ENCODE results near the gene FAM76A. TPM values are rescaled to one million over a fixed set of nuclear protein-coding genes. Genes with fewer than 3 reads are reported as not detected.

Gene FAM76A
- total and polyA plus RNA-seq, 10 donors = 4.0 to 18.2 (median 13.4) TPM

GRCh38 chr1:27763358-27763757 lies 37.6 kb downstream of the FAM76A start:
- H3K36me3 ChIP-seq = peaks cover 0 to 42% (median 22%) of the 10 kb centered on the region in 6 donors
- H3K4me1 ChIP-seq = no peaks in the 10 kb centered on the region
- DNase-seq = no peak
- 90 to 95% (median 93%) methylated on average over 4 of the region's 4 CpGs for WGBS, 5 donors
- H3K4me3 ChIP-seq = no peak overlapping the region
- no peaks in the 10 kb centered on the region for H3K9me3 ChIP-seq
- peak overlapping the region in 1 of 8 donors; percentile 10 for H3K27ac ChIP-seq
- TF ChIP-seq POLR2AphosphoS5 (IDR thresholded peaks at IDR 0.05) (no peak), POLR2A (IDR thresholded peaks at IDR 0.05) (no peak), CTCF (IDR thresholded peaks at IDR 0.05 in 8 of 11, conservative IDR thresholded peaks at IDR 0.05 in 3 of 11) (no peak)
- H3K27me3 ChIP-seq (replicated peaks in 1 of 7) = no peaks in the 10 kb centered on the region
- intact Hi-C loops (cut with DNase I; ENCODE audit: low total_unique reads) = no loop called here

- intact Hi-C loops (cut with DNase I; ENCODE audit: low total_unique reads) = no loop called here
- H3K4me1 ChIP-seq = peaks cover 15 to 35% (median 29%) of the 10 kb centered on the region in 6 donors
- TF ChIP-seq POLR2AphosphoS5 (IDR thresholded peaks at IDR 0.05) (no peak), POLR2A (IDR thresholded peaks at IDR 0.05) (no peak), CTCF (IDR thresholded peaks at IDR 0.05 in 8 of 11, conservative IDR thresholded peaks at IDR 0.05 in 3 of 11) (no peak)
- H3K4me3 ChIP-seq = no peak overlapping the region
- H3K9me3 ChIP-seq = no peaks in the 10 kb centered on the region
- peaks cover 0 to 4% (median 0%) of the 10 kb centered on the region in 6 donors for H3K36me3 ChIP-seq
- H3K27me3 ChIP-seq (replicated peaks in 1 of 7) = no peaks in the 10 kb centered on the region
- 70 to 91% (median 90%) methylated on average over 2 of the region's 2 CpGs for WGBS, 5 donors
- no peak overlapping the region for H3K27ac ChIP-seq
- no peak for DNase-seq
Observed at GRCh38 chr1:27770293-27770830, 44.6 kb downstream of the FAM76A start.

GRCh38 chr1:27772036-27772931 lies 46.5 kb downstream of the FAM76A start:
- H3K27me3 ChIP-seq (replicated peaks in 1 of 7) = no peaks in the 10 kb centered on the region
- H3K27ac ChIP-seq = peak overlapping the region; percentile 93 to 99 (median 98)
- WGBS, 5 donors = 15 to 24% (median 16%) methylated on average over 18 of the region's 18 CpGs
- peak overlapping the region; percentile 83 to 99 (median 91) for H3K4me3 ChIP-seq
- no peaks in the 10 kb centered on the region for H3K9me3 ChIP-seq
- intact Hi-C loops (cut with DNase I; ENCODE audit: low total_unique reads) = no loop called here
- peaks cover 0 to 23% (median 4%) of the 10 kb centered on the region in 6 donors for H3K36me3 ChIP-seq
- DNase-seq = no peak
- peaks cover 19 to 54% (median 47%) of the 10 kb centered on the region in 6 donors for H3K4me1 ChIP-seq
- TF ChIP-seq POLR2AphosphoS5 (IDR thresholded peaks at IDR 0.05) (no peak), CTCF (IDR thresholded peaks at IDR 0.05 in 8 of 11, conservative IDR thresholded peaks at IDR 0.05 in 3 of 11) (no peak), POLR2A (IDR thresholded peaks at IDR 0.05) (no peak)

Data from spleen (tissue), 11 donors.